Activated CD8-positive, alpha-beta memory T cell treated with anti-CD3 and anti-CD28 coated beads for 4 hours (primary cell): ENCODE measurements around the gene PROCR.
"Not testable (repeated sequence)": the region's sequence is repeated elsewhere in the genome, so short reads cannot be mapped to it uniquely, and the experiment has no call there.

Experiments
- DNase-seq, 2 donors: peaks; one replicate each; pipeline ENCODE4 v3.0.0-alpha.2; 2020; ENCODE audit warnings: low read depth in 2 of 2

The PROCR gene

GRCh38 chr20:35193031-35193791 lies 21.3 kb downstream of the PROCR start:
- DNase-seq = not testable (repeated sequence)

GRCh38 chr20:35196313-35196712 lies 24.4 kb downstream of the PROCR start:
- DNase-seq = no peak

- no peak for DNase-seq
Measured at GRCh38 chr20:35199740-35200139, 27.9 kb downstream of the PROCR start.

GRCh38 chr20:35200267-35200666 lies 28.4 kb downstream of the PROCR start:
- DNase-seq = no peak

- not testable (repeated sequence) for DNase-seq
Measured at GRCh38 chr20:35201467-35201866, 29.6 kb downstream of the PROCR start.

- no peak for DNase-seq
Measured at GRCh38 chr20:35206802-35207201, 34.9 kb downstream of the PROCR start.

GRCh38 chr20:35207950-35208611 lies 36.2 kb downstream of the PROCR start:
- DNase-seq = peak; percentile 58 to 61

GRCh38 chr20:35215066-35215956 lies 43.4 kb downstream of the PROCR start:
- DNase-seq = no peak

- no peak for DNase-seq
Measured at GRCh38 chr20:35216541-35216940, 44.7 kb downstream of the PROCR start.

GRCh38 chr20:35223941-35224340 lies 52.1 kb downstream of the PROCR start:
- DNase-seq = no peak

- DNase-seq = no peak
Measured at GRCh38 chr20:35224536-35224935, 52.7 kb downstream of the PROCR start.

GRCh38 chr20:35225319-35226125 lies 53.6 kb downstream of the PROCR start:
- DNase-seq = no peak

GRCh38 chr20:35226126-35226883 lies 54.4 kb downstream of the PROCR start, which contains the start of gene MMP24:
TSS of gene MMP24 (plus strand) at chr20:35226690. CDS start at chr20:35226739, 49 bp downstream.
- DNase-seq = no peak
